ENCODE results near the gene DCANP1.

DNA sequence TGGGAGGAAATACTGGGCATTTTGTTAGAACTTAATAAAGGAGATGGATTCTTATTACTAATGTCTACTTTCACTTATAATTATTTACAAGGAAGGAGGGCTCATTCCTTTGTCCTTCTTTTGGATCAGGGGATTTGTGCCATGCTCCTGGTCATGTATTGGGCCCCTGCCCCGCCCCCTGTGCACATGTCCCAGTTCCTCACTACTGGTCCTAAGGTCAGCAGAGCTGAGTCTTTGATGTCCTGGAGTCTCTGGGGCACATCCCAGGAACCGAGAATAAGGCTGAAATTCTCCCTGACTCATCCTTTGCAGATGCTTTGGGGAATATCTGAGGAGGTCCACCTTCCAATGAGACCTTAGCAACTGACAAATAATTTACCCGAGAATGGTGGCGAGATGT lies 24.6 kb upstream of the DCANP1 start:
- TF ChIP-seq POLR2A (IDR thresholded peaks at IDR 0.05; ENCODE audit: low read length) (no peak), GATA1 (IDR thresholded peaks at IDR 0.05; ENCODE audit: low read depth, low read length) (no peak)

Measured in erythroblast (primary cell).